Gastroesophageal sphincter (tissue), 4 donors: ENCODE data around the gene ZBTB16. TPM values are rescaled to one million over a fixed set of nuclear protein-coding genes. Genes with fewer than 3 reads are reported as not detected.

Source experiments
- ATAC-seq: fragments of 150-250 bp; one replicate; pipeline ENCODE4 v1.9.1; 2016; ENCODE audit warnings: mild to moderate bottlenecking, moderate library complexity
- H3K27ac ChIP-seq, 4 donors: fragments of 200-600 bp; sonication (generic) in 3 of 4; 1 replicate in 3 of 4; 2 replicates in 1 of 4; pipeline ENCODE4 v1.5.1; 2016 to 2019
- H3K27me3 ChIP-seq: fragments of 200-600 bp; sonication (generic); one replicate; pipeline ENCODE4 v1.5.1; 2019
- H3K36me3 ChIP-seq, 2 donors: fragments of 200-600 bp; sonication (generic); one replicate each; pipeline ENCODE4 v1.5.1; 2019; ENCODE audit warnings: control low read depth in 1 of 2
- H3K4me1 ChIP-seq, 3 donors: fragments of 200-600 bp; sonication (generic); 1 replicate in 2 of 3; 2 replicates in 1 of 3; pipeline ENCODE4 v1.5.1; 2016 to 2019; ENCODE audit warnings: control low read depth in 2 of 3
- H3K4me3 ChIP-seq, 2 donors: fragments of 200-600 bp; sonication (generic); one replicate each; pipeline ENCODE4 v1.5.1; 2019; ENCODE audit warnings: mild to moderate bottlenecking in 1 of 2, moderate library complexity in 1 of 2
- H3K9me3 ChIP-seq, 3 donors: fragments of 200-600 bp; sonication (generic); one replicate each; pipeline ENCODE4 v1.5.1; 2017 to 2019; ENCODE audit warnings: control low read depth in 2 of 3
- CTCF ChIP-seq, 4 experiments: fragments of 200-600 bp in 2 of 4; fragments of 450-650 bp in 2 of 4; sonication (generic) in 1 of 4; IDR thresholded peaks; one replicate each; pipeline ENCODE4 v1.5.1; 2017 to 2019; ENCODE audit warnings: antibody characterized with exemption in 4 of 4, mild to moderate bottlenecking in 2 of 4, moderate library complexity in 2 of 4
- EP300 ChIP-seq: sonication (generic); formaldehyde crosslinking; IDR thresholded peaks from one replicate; pipeline ENCODE4 v1.6.1; 2017; ENCODE audit warnings: antibody characterized with exemption, mild to moderate bottlenecking
- POLR2A ChIP-seq, 2 donors: fragments of 450-650 bp; IDR thresholded peaks; one replicate each; pipeline ENCODE4 v1.6.1; 2017; ENCODE audit warnings: antibody characterized with exemption in 2 of 2, mild to moderate bottlenecking in 2 of 2, moderate library complexity in 1 of 2
- POLR2AphosphoS5 ChIP-seq: sonication (generic); formaldehyde crosslinking; IDR thresholded peaks from one replicate; pipeline ENCODE4 v1.6.1; 2017; ENCODE audit warnings: antibody characterized with exemption
- WGBS, 2 donors: methylation state at CpG; one replicate each; pipeline ENCODE4 v1.1.5; 2018; ENCODE audit warnings: low coverage in 1 of 2; 5-methylcytosine and 5-hydroxymethylcytosine counted together
- total RNA-seq, 4 donors: library from RNA; depleted of rRNA; stranded (reverse); fragments of >200 nt; gene quantifications; one replicate each; pipeline ENCODE4 v1.1.0, GENCODE V29; 2016

The ZBTB16 gene
- total RNA-seq, 4 donors from 2014 or later: 153 to 284 (median 232) TPM

- Histone ChIP-seq H3K9me3 (no peaks in the 10 kb centered on the region), H3K4me1 (peaks cover 23 to 96% (median 50%) of the 10 kb centered on the region in 3 donors), H3K27me3 (no peaks in the 10 kb centered on the region), H3K36me3 (peaks cover 0 to 37% of the 10 kb centered on the region in 2 donors), H3K27ac (peak overlapping the region; percentile 91 to 100 (median 98)), H3K4me3 (peak overlapping the region in 1 of 2 donors; percentile 45)
- TF ChIP-seq POLR2A (IDR thresholded peaks at IDR 0.05) (no peak), POLR2AphosphoS5 (no peak), CTCF (IDR thresholded peaks at IDR 0.05) (no peak), EP300 (no peak)
- 88 to 91% methylated on average over 7 to 8 of the region's 8 CpGs for WGBS, 2 donors
- ATAC-seq: no peak
Measured at GRCh38 chr11:114181752-114182151, 122.2 kb downstream of the ZBTB16 start.

GRCh38 chr11:114182471-114183043, 123.0 kb downstream of the ZBTB16 start:
- H3K36me3 ChIP-seq: peaks cover 0 to 45% of the 10 kb centered on the region in 2 donors
- ATAC-seq: no peak
- H3K9me3 ChIP-seq: no peaks in the 10 kb centered on the region
- TF ChIP-seq POLR2AphosphoS5: no peak
- TF ChIP-seq EP300: no peak
- TF ChIP-seq POLR2A (IDR thresholded peaks at IDR 0.05): no peak
- no peak for TF ChIP-seq CTCF (IDR thresholded peaks at IDR 0.05)
- 83 to 84% methylated on average over 10 to 11 of the region's 11 CpGs for WGBS, 2 donors
- peak overlapping the region; percentile 91 to 100 (median 98) for H3K27ac ChIP-seq
- H3K4me3 ChIP-seq: peak overlapping the region in 1 of 2 donors; percentile 7
- peaks cover 19 to 96% (median 47%) of the 10 kb centered on the region in 3 donors for H3K4me1 ChIP-seq
- H3K27me3 ChIP-seq: no peaks in the 10 kb centered on the region

GRCh38 chr11:114183044-114183511, 123.6 kb downstream of the ZBTB16 start:
- no peak for ATAC-seq
- no peaks in the 10 kb centered on the region for H3K9me3 ChIP-seq
- peak overlapping the region in 1 of 2 donors; percentile 7 for H3K4me3 ChIP-seq
- no peaks in the 10 kb centered on the region for H3K27me3 ChIP-seq
- H3K36me3 ChIP-seq: peaks cover 0 to 50% of the 10 kb centered on the region in 2 donors
- TF ChIP-seq CTCF (IDR thresholded peaks at IDR 0.05) (no peak), POLR2A (IDR thresholded peaks at IDR 0.05) (peak in 1 of 2 donors; percentile 11)
- peak overlapping the region; percentile 91 to 100 (median 98) for H3K27ac ChIP-seq
- WGBS, 2 donors: 47 to 63% methylated on average over 4 to 7 of the region's 15 CpGs
- peaks cover 14 to 96% (median 41%) of the 10 kb centered on the region in 3 donors for H3K4me1 ChIP-seq

GRCh38 chr11:114185436-114185835, 125.9 kb downstream of the ZBTB16 start:
- TF ChIP-seq CTCF (IDR thresholded peaks at IDR 0.05) (no peak), EP300 (no peak), POLR2A (IDR thresholded peaks at IDR 0.05) (no peak), POLR2AphosphoS5 (no peak)
- WGBS, 2 donors: 89 to 95% methylated on average over 5 to 6 of the region's 6 CpGs

GRCh38 chr11:114187173-114187572, 127.7 kb downstream of the ZBTB16 start:
- Histone ChIP-seq H3K9me3 (no peaks in the 10 kb centered on the region), H3K4me3 (no peak overlapping the region), H3K4me1 (peaks cover 3 to 79% (median 19%) of the 10 kb centered on the region in 3 donors), H3K27me3 (no peaks in the 10 kb centered on the region), H3K36me3 (peaks cover 0 to 91% of the 10 kb centered on the region in 2 donors), H3K27ac (peak overlapping the region in 3 of 4 donors; percentile 28 to 99 (median 64))
- 60 to 90% methylated on average over 1 to 7 of the region's 7 CpGs for WGBS, 2 donors
- TF ChIP-seq POLR2A (IDR thresholded peaks at IDR 0.05) (no peak), EP300 (no peak), POLR2AphosphoS5 (no peak), CTCF (IDR thresholded peaks at IDR 0.05) (no peak)
- no peak for ATAC-seq

More at GRCh38 chr11:114185436-114185835, 125.9 kb downstream of the ZBTB16 start:
- H3K4me3 ChIP-seq: no peak overlapping the region
- H3K36me3 ChIP-seq: peaks cover 0 to 74% of the 10 kb centered on the region in 2 donors
- no peak for ATAC-seq
- H3K27me3 ChIP-seq: no peaks in the 10 kb centered on the region
- peak overlapping the region in 3 of 4 donors; percentile 28 to 99 (median 64) for H3K27ac ChIP-seq
- H3K9me3 ChIP-seq: no peaks in the 10 kb centered on the region
- H3K4me1 ChIP-seq: peaks cover 5 to 92% (median 28%) of the 10 kb centered on the region in 3 donors
